Tibial artery (tissue), 4 donors: ENCODE measurements around the gene TPI1.

ENCODE experiments used
- DNase-seq, 2 donors: peaks; one replicate each; pipeline ENCODE4 v3.0.0-alpha.2; 2019
- H3K27ac ChIP-seq, 2 donors: fragments of 200-600 bp; sonication (generic) in 1 of 2; 1 replicate in 1 of 2; 2 replicates in 1 of 2; pipeline ENCODE4 v1.5.1; 2018 to 2019; ENCODE audit warnings: mild to moderate bottlenecking in 1 of 2
- H3K27me3 ChIP-seq, 2 donors: fragments of 200-600 bp; sonication (generic) in 1 of 2; one replicate each; pipeline versions ENCODE4 v1.5.1 to v1.6.0; 2016 to 2019
- H3K36me3 ChIP-seq, 3 donors: fragments of 200-600 bp; sonication (generic) in 2 of 3; one replicate each; pipeline ENCODE4 v1.5.1; 2016 to 2019; ENCODE audit warnings: mild to moderate bottlenecking in 2 of 3
- H3K4me1 ChIP-seq, 4 donors: fragments of 200-600 bp; sonication (generic) in 2 of 4; 1 replicate in 3 of 4; 2 replicates in 1 of 4; pipeline ENCODE4 v1.5.1; 2016 to 2019
- H3K4me3 ChIP-seq, 2 donors: fragments of 200-600 bp; sonication (generic) in 1 of 2; 1 replicate in 1 of 2; 2 replicates in 1 of 2; pipeline ENCODE4 v1.5.1; 2018 to 2019; ENCODE audit warnings: mild to moderate bottlenecking in 2 of 2
- H3K9me3 ChIP-seq, 3 donors: fragments of 200-600 bp; sonication (generic) in 1 of 3; one replicate each; pipeline ENCODE4 v1.5.1; 2016 to 2019
- intact Hi-C: fragments of 100-400 bp; cut with DNase I; formaldehyde crosslinking; loops from one replicate; pipeline ENCODE4 v1.15.0; 2023; ENCODE audit warnings: low total_unique reads
- TF ChIP-seq, protein P1 (sequence below), 2 experiments: fragments of 200-600 bp in 1 of 2; fragments of 450-650 bp in 1 of 2; IDR thresholded peaks; one replicate each; pipeline ENCODE4 v1.5.1; 2017 to 2019; ENCODE audit warnings: antibody characterized with exemption in 2 of 2, mild to moderate bottlenecking in 1 of 2, moderate library complexity in 1 of 2

Gene TPI1

DNA sequence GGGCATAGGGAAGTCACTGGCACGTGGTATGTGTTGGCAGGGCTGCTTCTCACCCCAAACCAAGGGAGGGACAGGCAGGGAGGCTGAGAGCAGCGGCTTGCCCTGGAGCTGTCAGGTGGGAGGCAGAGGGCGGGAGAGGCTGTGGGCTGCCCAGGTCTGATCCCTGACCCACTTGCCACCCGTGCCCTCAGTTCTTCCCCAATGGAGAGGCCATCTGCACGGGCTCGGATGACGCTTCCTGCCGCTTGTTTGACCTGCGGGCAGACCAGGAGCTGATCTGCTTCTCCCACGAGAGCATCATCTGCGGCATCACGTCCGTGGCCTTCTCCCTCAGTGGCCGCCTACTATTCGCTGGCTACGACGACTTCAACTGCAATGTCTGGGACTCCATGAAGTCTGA is 21.9 kb upstream of the TPI1 start:
- peaks cover 4 to 77% (median 35%) of the 10 kb centered on the region in 3 donors for H3K36me3 ChIP-seq
- intact Hi-C loops: no loop called here
- TF ChIP-seq, protein P1, sequence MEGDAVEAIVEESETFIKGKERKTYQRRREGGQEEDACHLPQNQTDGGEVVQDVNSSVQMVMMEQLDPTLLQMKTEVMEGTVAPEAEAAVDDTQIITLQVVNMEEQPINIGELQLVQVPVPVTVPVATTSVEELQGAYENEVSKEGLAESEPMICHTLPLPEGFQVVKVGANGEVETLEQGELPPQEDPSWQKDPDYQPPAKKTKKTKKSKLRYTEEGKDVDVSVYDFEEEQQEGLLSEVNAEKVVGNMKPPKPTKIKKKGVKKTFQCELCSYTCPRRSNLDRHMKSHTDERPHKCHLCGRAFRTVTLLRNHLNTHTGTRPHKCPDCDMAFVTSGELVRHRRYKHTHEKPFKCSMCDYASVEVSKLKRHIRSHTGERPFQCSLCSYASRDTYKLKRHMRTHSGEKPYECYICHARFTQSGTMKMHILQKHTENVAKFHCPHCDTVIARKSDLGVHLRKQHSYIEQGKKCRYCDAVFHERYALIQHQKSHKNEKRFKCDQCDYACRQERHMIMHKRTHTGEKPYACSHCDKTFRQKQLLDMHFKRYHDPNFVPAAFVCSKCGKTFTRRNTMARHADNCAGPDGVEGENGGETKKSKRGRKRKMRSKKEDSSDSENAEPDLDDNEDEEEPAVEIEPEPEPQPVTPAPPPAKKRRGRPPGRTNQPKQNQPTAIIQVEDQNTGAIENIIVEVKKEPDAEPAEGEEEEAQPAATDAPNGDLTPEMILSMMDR (IDR thresholded peaks at IDR 0.05): no peak

DNA sequence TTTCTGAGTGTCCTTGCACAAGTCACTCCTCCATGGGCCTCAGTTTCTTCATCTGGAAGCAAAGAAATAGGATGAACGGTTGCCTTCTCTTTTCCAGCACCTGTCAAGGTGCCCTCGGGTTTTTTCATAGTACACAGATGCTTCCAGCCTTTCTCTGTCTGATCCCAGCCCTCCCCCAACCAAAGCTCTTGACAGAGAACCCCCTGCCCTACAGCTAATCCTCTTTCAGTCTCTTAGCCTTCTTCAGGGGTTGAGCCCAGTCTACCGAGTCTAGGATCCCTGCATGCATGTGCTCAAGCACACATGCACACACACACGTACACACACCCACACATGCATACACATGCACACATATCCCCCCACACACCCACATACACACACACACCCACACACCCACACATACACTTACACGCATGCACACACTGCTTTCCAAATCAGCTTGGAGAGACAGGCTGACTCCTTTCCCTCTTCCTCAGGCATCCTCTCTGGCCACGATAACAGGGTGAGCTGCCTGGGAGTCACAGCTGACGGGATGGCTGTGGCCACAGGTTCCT is 20.9 kb upstream of the TPI1 start:
- intact Hi-C loops: no loop called here
- Histone ChIP-seq H3K4me1 (peaks cover 0 to 7% (median 5%) of the 10 kb centered on the region in 4 donors), H3K27me3 (no peaks in the 10 kb centered on the region), H3K36me3 (peaks cover 4 to 69% (median 35%) of the 10 kb centered on the region in 3 donors), H3K27ac (no peak overlapping the region), H3K4me3 (no peak overlapping the region), H3K9me3 (no peaks in the 10 kb centered on the region)
- TF ChIP-seq, protein P1 (IDR thresholded peaks at IDR 0.05): no peak
- no peak for DNase-seq

More for the DNA sequence above, 21.9 kb upstream of the TPI1 start:
- Histone ChIP-seq H3K4me3 (no peak overlapping the region), H3K4me1 (no peaks in the 10 kb centered on the region), H3K9me3 (no peaks in the 10 kb centered on the region), H3K27me3 (no peaks in the 10 kb centered on the region), H3K27ac (no peak overlapping the region)
- no peak for DNase-seq

DNA sequence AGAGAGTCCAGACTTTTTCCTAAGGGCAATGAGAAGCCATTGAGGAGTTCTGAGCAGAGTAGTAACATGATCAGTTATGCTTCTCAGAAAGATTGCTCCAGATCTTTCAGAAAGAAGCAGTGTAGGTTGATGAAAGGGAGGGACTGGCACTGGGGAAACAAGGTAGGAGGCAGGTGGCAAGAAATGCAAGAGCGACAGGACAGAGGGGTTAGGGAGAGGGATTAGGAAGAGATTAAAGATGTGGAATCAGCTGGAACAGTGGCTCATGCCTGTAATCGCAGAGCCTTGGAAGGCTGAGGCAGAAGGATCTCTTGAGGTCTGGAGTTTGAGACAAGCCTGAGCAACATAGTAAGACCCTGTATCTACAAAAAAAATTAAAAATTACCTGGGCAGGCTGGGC is 19.7 kb upstream of the TPI1 start:
- no peak for DNase-seq
- H3K36me3 ChIP-seq: peaks cover 4 to 61% (median 35%) of the 10 kb centered on the region in 3 donors
- H3K4me1 ChIP-seq: peaks cover 0 to 9% (median 5%) of the 10 kb centered on the region in 4 donors
- no peaks in the 10 kb centered on the region for H3K27me3 ChIP-seq
- TF ChIP-seq, protein P1 (IDR thresholded peaks at IDR 0.05): no peak
- H3K9me3 ChIP-seq: no peaks in the 10 kb centered on the region
- no peak overlapping the region for H3K4me3 ChIP-seq
- H3K27ac ChIP-seq: no peak overlapping the region
- intact Hi-C loops: no loop called here

DNA sequence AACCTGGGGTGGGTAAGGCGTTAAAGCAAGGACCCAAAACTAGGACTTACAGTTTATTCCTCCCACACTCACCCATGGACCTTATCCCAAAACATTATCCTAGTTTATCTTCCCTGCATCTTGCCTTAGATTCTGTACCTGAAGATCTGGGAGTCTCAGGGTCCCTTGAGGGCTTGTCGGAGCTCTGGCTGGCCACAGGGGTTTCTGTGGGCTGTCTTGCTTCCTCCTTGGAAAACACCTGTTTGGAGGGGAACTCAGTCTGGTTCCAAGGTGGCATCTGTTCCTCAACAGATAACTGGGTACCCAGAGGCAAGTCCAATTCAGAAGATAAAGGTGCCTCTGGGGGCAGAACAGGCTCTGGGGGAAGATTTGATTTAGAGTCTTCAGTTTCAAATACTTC is 17.9 kb upstream of the TPI1 start:
- intact Hi-C loops: no loop called here
- Histone ChIP-seq H3K4me3 (no peak overlapping the region), H3K27me3 (no peaks in the 10 kb centered on the region), H3K9me3 (no peaks in the 10 kb centered on the region), H3K27ac (no peak overlapping the region), H3K4me1 (peaks cover 0 to 24% (median 21%) of the 10 kb centered on the region in 4 donors), H3K36me3 (peaks cover 4 to 45% (median 24%) of the 10 kb centered on the region in 3 donors)
- TF ChIP-seq, protein P1 (IDR thresholded peaks at IDR 0.05): no peak
- no peak for DNase-seq

DNA sequence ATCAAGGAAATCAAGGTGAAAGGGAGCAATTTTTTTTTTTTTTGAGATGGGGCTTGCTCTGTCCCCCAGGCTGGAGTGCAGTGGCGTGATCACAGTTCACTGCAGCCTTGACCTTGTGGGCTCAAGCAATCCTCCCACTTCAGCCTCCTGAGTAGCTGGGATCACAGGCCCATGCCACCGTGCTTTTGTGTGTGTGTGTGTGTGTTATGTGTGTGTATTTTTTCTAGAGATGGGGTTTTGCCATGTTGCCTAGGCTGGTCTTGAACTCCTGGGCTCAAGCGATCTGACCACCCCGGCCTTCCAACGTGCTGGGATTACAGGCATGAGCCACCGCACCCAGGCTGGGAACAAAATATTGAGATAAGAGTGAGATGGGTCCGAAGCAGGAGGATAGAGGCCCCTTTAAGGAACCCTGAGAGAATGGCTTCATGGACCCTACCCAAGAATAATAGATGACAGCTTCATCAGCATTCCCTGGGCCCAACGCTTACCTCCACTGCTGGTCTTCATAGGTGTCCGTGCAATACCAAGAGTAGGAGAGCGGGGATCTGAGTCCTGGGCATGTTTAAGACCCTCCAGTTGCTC is 17.3 kb upstream of the TPI1 start:
- no peak overlapping the region for H3K4me3 ChIP-seq

More for the DNA sequence above, 17.3 kb upstream of the TPI1 start:
- H3K4me1 ChIP-seq: peaks cover 0 to 30% (median 22%) of the 10 kb centered on the region in 4 donors
- no peak overlapping the region for H3K27ac ChIP-seq
- TF ChIP-seq, protein P1 (IDR thresholded peaks at IDR 0.05): no peak
- no peak for DNase-seq
- intact Hi-C loops: loop anchor here (5.0 kb wide), 1 partner anchor 238 kb away; no protein-coding TSS in a partner anchor
- H3K36me3 ChIP-seq: peaks cover 2 to 39% (median 21%) of the 10 kb centered on the region in 3 donors
- H3K27me3 ChIP-seq: no peaks in the 10 kb centered on the region
- H3K9me3 ChIP-seq: no peaks in the 10 kb centered on the region
